B cell (primary cell): ENCODE data around the gene EDNRA.

Source experiments
- EZH2 ChIP-seq: IDR thresholded peaks from 2 replicates; pipeline ENCODE4 v1.6.1; 2012; ENCODE audit warnings: borderline replicate concordance, low read depth, mild to moderate bottlenecking, moderate library complexity, low read length; ENCODE audit not compliant: insufficient read depth, poor library complexity, severe bottlenecking
- TF ChIP-seq, protein P1 (sequence below): fragments of 200-600 bp; IDR thresholded peaks from one replicate; pipeline ENCODE4 v1.8.0; 2022; ENCODE audit warnings: antibody characterized with exemption, mild to moderate bottlenecking

DNA sequence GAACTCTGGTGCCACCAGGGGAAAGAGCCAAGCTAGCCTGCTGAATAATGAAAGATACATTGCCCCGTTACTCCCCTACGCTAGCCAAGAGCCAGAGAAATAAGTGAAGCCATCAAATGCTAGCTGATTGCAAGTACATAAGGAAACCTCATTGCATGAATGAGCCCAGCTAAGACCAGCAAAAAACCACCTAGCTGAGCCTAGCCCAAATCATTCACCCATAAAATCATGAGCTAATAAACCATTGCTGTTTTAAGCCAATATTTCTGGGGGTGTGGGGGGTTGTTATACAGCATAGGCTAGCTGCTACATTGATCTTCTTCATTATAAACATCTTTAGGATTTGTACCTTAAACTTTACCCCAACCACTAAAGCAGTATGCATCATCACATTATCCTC is 15.4 kb upstream of the EDNRA start:
- TF ChIP-seq, protein P1, sequence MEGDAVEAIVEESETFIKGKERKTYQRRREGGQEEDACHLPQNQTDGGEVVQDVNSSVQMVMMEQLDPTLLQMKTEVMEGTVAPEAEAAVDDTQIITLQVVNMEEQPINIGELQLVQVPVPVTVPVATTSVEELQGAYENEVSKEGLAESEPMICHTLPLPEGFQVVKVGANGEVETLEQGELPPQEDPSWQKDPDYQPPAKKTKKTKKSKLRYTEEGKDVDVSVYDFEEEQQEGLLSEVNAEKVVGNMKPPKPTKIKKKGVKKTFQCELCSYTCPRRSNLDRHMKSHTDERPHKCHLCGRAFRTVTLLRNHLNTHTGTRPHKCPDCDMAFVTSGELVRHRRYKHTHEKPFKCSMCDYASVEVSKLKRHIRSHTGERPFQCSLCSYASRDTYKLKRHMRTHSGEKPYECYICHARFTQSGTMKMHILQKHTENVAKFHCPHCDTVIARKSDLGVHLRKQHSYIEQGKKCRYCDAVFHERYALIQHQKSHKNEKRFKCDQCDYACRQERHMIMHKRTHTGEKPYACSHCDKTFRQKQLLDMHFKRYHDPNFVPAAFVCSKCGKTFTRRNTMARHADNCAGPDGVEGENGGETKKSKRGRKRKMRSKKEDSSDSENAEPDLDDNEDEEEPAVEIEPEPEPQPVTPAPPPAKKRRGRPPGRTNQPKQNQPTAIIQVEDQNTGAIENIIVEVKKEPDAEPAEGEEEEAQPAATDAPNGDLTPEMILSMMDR: no peak
- TF ChIP-seq EZH2: no peak
